Natural killer cell treated with Interleukin-12 subunit alpha and Interleukin-12 subunit beta and Interleukin-15 and Interleukin-18, amount 100 ng/mL, for 72 hours (primary cell): ENCODE results near the gene CCDC172. TPM values are rescaled to one million over a fixed set of nuclear protein-coding genes. Genes with fewer than 3 reads are reported as not detected.

Experiments
- ATAC-seq, 2 donors: fragments of 150-1000 bp; cut with Tn5 transposase in 1 of 2; sonication (Bioruptor Pico), chemical (Tn5 transposase) in 1 of 2; 2 replicates each; pipeline ENCODE4 v1.10.0; 2021
- DNase-seq: peaks from one replicate; pipeline ENCODE4 v3.0.0; 2022; ENCODE audit warnings: low spot score
- H3K27ac Mint-ChIP-seq, 2 donors: 1 replicate in 1 of 2; 2 replicates in 1 of 2; pipeline ENCODE4 v1.8.0; 2022; ENCODE audit warnings: mixed read lengths in 2 of 2, mild to moderate bottlenecking in 1 of 2, moderate library complexity in 1 of 2
- H3K27me3 Mint-ChIP-seq, 2 donors: 1 replicate in 1 of 2; 2 replicates in 1 of 2; pipeline ENCODE4 v1.8.0; 2022; ENCODE audit warnings: mixed read lengths in 2 of 2
- H3K36me3 Mint-ChIP-seq: one replicate; pipeline ENCODE4 v1.8.0; 2022; ENCODE audit warnings: mixed read lengths
- H3K4me1 Mint-ChIP-seq, 2 donors: 1 replicate in 1 of 2; 2 replicates in 1 of 2; pipeline ENCODE4 v1.8.0; 2022; ENCODE audit warnings: low read depth in 2 of 2, mixed read lengths in 2 of 2, mild to moderate bottlenecking in 1 of 2
- H3K4me3 Mint-ChIP-seq: one replicate; pipeline ENCODE4 v1.8.0; 2022; ENCODE audit warnings: mixed read lengths
- H3K9me3 Mint-ChIP-seq: 2 replicates; pipeline ENCODE4 v1.8.0; 2022; ENCODE audit warnings: mixed read lengths
- total RNA-seq, 2 donors: library from RNA; stranded (reverse); gene quantifications; one replicate each; pipeline ENCODE4 v1.2.3, GENCODE V29; 2022

Gene CCDC172
- not detected for total RNA-seq

- no peak for ATAC-seq
- Mint-ChIP-seq H3K27me3 (peaks cover 0 to 2% of the 10 kb centered on the region in 2 donors), H3K4me1 (no peaks in the 10 kb centered on the region), H3K4me3 (no peak within 1 kb of the TSS), H3K9me3 (peaks cover 3% of the 10 kb centered on the region), H3K36me3 (no peaks in the 10 kb centered on the region), H3K27ac (no peak within 1 kb of the TSS)
- no peak for DNase-seq
These were observed at the start of gene CCDC172 for GRCh38 chr10:116324227-116324950. CCDC172 (plus strand) TSS chr10:116324448; CDS start chr10:116325012, 564 bp downstream.

GRCh38 chr10:116276981-116277380 is 47.3 kb upstream of the CCDC172 start:
- Mint-ChIP-seq H3K9me3 (no peaks in the 10 kb centered on the region), H3K36me3 (peaks cover 11% of the 10 kb centered on the region), H3K27me3 (peaks cover 21 to 42% of the 10 kb centered on the region in 2 donors), H3K27ac (no peak overlapping the region), H3K4me3 (no peak overlapping the region), H3K4me1 (peaks cover 0 to 5% of the 10 kb centered on the region in 2 donors)
- ATAC-seq: no peak
- DNase-seq: no peak

GRCh38 chr10:116278846-116279245 is 45.4 kb upstream of the CCDC172 start:
- peaks cover 5% of the 10 kb centered on the region for H3K36me3 Mint-ChIP-seq
- H3K9me3 Mint-ChIP-seq: no peaks in the 10 kb centered on the region
- H3K27me3 Mint-ChIP-seq: peaks cover 17 to 35% of the 10 kb centered on the region in 2 donors
- H3K4me3 Mint-ChIP-seq: no peak overlapping the region
- DNase-seq (no peak), ATAC-seq (no peak)
- H3K27ac Mint-ChIP-seq: no peak overlapping the region
- no peaks in the 10 kb centered on the region for H3K4me1 Mint-ChIP-seq

GRCh38 chr10:116281775-116282174 is 42.5 kb upstream of the CCDC172 start:
- H3K36me3 Mint-ChIP-seq: peaks cover 5% of the 10 kb centered on the region
- ATAC-seq (no peak), DNase-seq (no peak)
- no peaks in the 10 kb centered on the region for H3K9me3 Mint-ChIP-seq
- peaks cover 0 to 9% of the 10 kb centered on the region in 2 donors for H3K27me3 Mint-ChIP-seq
- no peak overlapping the region for H3K4me3 Mint-ChIP-seq
- H3K27ac Mint-ChIP-seq: no peak overlapping the region
- H3K4me1 Mint-ChIP-seq: no peaks in the 10 kb centered on the region

DNA sequence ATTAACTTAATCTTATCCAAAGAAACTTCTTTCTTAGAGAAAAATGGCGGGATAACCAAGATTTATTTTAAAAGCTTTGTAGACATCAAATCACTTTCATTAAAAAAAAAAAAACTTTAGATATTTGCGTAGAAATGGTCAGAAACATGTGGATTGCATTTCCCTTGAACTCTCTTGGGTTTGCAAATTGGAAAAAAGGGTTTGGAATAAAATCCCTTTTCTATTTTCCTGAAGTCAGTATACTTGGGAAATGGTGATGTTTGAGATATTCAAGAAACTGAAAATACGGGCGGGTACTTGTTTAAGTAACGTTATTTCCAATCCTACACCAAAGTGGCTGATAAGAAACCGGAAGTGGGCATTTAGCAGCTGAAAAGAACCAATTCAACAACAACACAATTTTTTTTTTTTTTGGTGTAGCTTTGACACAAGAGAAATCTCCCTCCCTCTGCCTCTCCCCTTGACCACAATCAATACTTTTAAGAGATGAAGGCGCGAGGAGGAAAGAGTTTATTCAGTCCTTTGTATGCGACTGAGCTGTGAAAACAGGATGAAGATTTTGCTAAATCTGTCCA is 37.5 kb upstream of the CCDC172 start:
- no peak for DNase-seq
- no peak overlapping the region for H3K4me3 Mint-ChIP-seq
- H3K36me3 Mint-ChIP-seq: no peaks in the 10 kb centered on the region
- H3K27me3 Mint-ChIP-seq: no peaks in the 10 kb centered on the region
- peaks cover 7% of the 10 kb centered on the region for H3K9me3 Mint-ChIP-seq
- no peaks in the 10 kb centered on the region for H3K4me1 Mint-ChIP-seq
- no peak for ATAC-seq
- no peak overlapping the region for H3K27ac Mint-ChIP-seq

DNA sequence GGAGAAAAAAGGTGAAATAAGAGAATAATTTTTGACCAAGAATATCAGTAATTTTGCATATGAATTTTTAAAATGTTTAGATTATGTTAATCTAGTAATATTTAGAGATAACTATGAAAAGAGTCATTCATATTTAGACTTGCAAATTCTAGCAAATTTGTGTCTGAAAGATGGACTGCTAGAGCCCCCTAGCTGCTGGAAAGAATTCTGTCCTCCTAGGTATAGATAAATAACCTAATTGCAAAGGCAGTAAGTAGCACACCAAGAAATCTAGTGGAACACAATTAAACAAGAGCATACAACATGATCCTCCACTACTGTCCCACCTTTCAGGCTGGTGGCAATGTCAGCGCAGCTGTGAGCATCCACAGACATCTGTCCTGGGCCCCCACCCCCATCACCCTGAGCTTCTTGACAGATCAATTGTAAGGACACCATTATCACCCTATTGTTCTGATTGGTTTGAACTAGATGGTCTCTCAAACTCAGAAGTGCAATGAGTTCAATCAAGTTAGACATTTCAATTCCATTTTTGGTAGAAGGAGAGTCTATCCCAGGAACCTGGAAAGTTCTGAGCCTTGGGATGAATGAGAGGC is 36.2 kb upstream of the CCDC172 start:
- DNase-seq: no peak

DNA sequence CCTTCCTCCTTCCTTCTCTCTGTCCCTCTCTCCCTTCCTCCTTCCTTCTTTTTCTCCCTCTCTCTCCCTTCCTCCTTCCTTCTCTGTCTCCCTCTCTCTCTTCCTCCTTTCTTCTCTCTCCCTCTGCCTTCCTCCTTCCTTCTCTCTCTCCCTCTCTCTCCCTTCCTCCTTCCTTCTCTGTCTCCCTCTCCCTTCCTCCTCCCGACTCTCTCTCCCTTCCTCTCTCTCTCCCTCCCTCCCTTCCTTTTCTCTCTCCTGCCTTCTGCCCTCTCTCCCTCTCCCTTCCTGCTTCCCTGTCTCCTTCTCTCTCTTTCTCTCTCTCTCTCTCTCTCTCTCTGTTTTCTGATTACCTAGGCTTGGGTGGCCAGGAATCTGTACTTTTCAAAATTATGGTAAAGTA is 34.6 kb upstream of the CCDC172 start:
- Mint-ChIP-seq H3K36me3 (no peaks in the 10 kb centered on the region), H3K27me3 (no peaks in the 10 kb centered on the region), H3K4me1 (no peaks in the 10 kb centered on the region), H3K27ac (no peak overlapping the region), H3K4me3 (no peak overlapping the region), H3K9me3 (peaks cover 12% of the 10 kb centered on the region)
- ATAC-seq (no peak), DNase-seq (no peak)

More for the DNA sequence above, 36.2 kb upstream of the CCDC172 start:
- no peak overlapping the region for H3K27ac Mint-ChIP-seq
- no peak for ATAC-seq
- H3K9me3 Mint-ChIP-seq: peaks cover 7% of the 10 kb centered on the region
- no peaks in the 10 kb centered on the region for H3K27me3 Mint-ChIP-seq
- H3K4me3 Mint-ChIP-seq: no peak overlapping the region
- H3K4me1 Mint-ChIP-seq: no peaks in the 10 kb centered on the region
- no peaks in the 10 kb centered on the region for H3K36me3 Mint-ChIP-seq

- peaks cover 7% of the 10 kb centered on the region for H3K36me3 Mint-ChIP-seq
- H3K4me3 Mint-ChIP-seq: no peak overlapping the region
- DNase-seq (no peak), ATAC-seq (no peak)
- H3K4me1 Mint-ChIP-seq: no peaks in the 10 kb centered on the region
- H3K27me3 Mint-ChIP-seq: peaks cover 0 to 8% of the 10 kb centered on the region in 2 donors
- no peak overlapping the region for H3K27ac Mint-ChIP-seq
- peaks cover 12% of the 10 kb centered on the region for H3K9me3 Mint-ChIP-seq
These were observed 31.8 kb upstream of the CCDC172 start for GRCh38 chr10:116292493-116292892.

DNA sequence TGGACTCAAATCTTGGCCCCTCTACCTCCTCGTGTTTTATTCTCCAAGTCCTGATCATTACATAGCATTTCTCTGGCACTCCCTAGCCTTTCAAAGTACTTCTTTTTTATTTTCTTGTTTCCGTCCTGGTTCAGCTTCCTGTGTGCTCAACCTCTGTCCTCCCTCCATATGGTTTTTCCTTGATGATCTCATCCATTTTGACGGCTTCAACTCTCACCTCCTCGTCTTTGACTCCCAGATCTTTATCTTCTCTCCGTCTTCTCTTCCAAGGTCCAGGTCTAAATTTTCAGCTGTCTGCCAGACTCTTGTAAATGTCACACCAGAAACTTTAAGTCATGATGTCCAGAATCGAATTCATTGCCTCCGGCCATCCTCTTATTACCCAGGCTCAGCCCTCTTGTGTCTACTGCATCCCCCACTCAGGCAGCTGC is 27.9 kb upstream of the CCDC172 start:
- Mint-ChIP-seq H3K27ac (no peak overlapping the region), H3K4me3 (no peak overlapping the region), H3K36me3 (peaks cover 7% of the 10 kb centered on the region), H3K9me3 (peaks cover 7% of the 10 kb centered on the region), H3K27me3 (peaks cover 0 to 8% of the 10 kb centered on the region in 2 donors), H3K4me1 (no peaks in the 10 kb centered on the region)
- ATAC-seq (no peak), DNase-seq (no peak)

- DNase-seq (no peak), ATAC-seq (no peak)
- Mint-ChIP-seq H3K36me3 (peaks cover 7% of the 10 kb centered on the region), H3K27ac (no peak overlapping the region), H3K4me1 (no peaks in the 10 kb centered on the region), H3K4me3 (no peak overlapping the region), H3K27me3 (peaks cover 0 to 8% of the 10 kb centered on the region in 2 donors), H3K9me3 (peaks cover 8% of the 10 kb centered on the region)
These were observed 25.7 kb upstream of the CCDC172 start for GRCh38 chr10:116298586-116298985.

- Mint-ChIP-seq H3K9me3 (peaks cover 11% of the 10 kb centered on the region), H3K36me3 (peaks cover 12% of the 10 kb centered on the region), H3K4me1 (no peaks in the 10 kb centered on the region), H3K4me3 (no peak overlapping the region), H3K27me3 (peaks cover 0 to 8% of the 10 kb centered on the region in 2 donors), H3K27ac (no peak overlapping the region)
- ATAC-seq (no peak), DNase-seq (no peak)
These were observed 23.7 kb upstream of the CCDC172 start for GRCh38 chr10:116300542-116300941.

- no peaks in the 10 kb centered on the region for H3K4me1 Mint-ChIP-seq
- H3K27ac Mint-ChIP-seq: no peak overlapping the region
- no peaks in the 10 kb centered on the region for H3K27me3 Mint-ChIP-seq
- DNase-seq: no peak
- peaks cover 11% of the 10 kb centered on the region for H3K9me3 Mint-ChIP-seq
- no peak overlapping the region for H3K4me3 Mint-ChIP-seq
- no peak for ATAC-seq
- peaks cover 5% of the 10 kb centered on the region for H3K36me3 Mint-ChIP-seq
These were observed 19.3 kb upstream of the CCDC172 start for GRCh38 chr10:116304923-116305322.

GRCh38 chr10:116306847-116307246 is 17.4 kb upstream of the CCDC172 start:
- peaks cover 5% of the 10 kb centered on the region for H3K36me3 Mint-ChIP-seq
- H3K9me3 Mint-ChIP-seq: peaks cover 12% of the 10 kb centered on the region
- no peak overlapping the region for H3K27ac Mint-ChIP-seq
- H3K27me3 Mint-ChIP-seq: no peaks in the 10 kb centered on the region
- no peaks in the 10 kb centered on the region for H3K4me1 Mint-ChIP-seq
- H3K4me3 Mint-ChIP-seq: no peak overlapping the region
- ATAC-seq (no peak), DNase-seq (no peak)

DNA sequence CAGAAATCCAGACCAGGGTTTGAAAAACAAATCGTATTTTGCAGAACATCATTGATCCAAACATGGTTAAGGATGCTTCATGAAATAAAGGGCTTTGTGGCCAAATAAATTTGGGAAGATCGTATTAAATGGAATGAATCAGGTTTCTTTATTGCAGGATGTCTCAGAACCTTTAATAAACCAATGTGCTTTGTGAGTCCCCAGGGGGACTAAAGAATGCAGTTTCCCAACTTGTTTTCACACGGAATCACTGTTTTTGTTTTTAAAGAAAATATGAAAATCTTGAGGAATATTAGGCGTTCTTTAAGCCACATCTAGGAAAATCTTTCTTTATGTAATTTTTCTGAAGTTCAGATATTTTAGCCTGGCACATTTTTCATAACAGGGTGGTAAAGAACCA is 16.8 kb upstream of the CCDC172 start:
- DNase-seq (no peak), ATAC-seq (no peak)
- Mint-ChIP-seq H3K4me1 (no peaks in the 10 kb centered on the region), H3K27me3 (no peaks in the 10 kb centered on the region), H3K4me3 (no peak overlapping the region), H3K27ac (no peak overlapping the region), H3K36me3 (peaks cover 5% of the 10 kb centered on the region), H3K9me3 (peaks cover 12% of the 10 kb centered on the region)
